ENCODE measurements around the gene PLD4. TPM values are rescaled to one million over a fixed set of nuclear protein-coding genes. Genes with fewer than 3 reads are reported as not detected.
A peak's percentile ranks its signal among the peaks of the same experiment; 100 is the strongest.

The PLD4 gene
- polyA plus RNA-seq (2012; ENCODE audit: low read depth, missing spikeins), result 22.8 TPM

GRCh38 chr14:104924421-104925213 lies at the start of gene PLD4:
Gene PLD4 (plus strand): TSS chr14:104924879. CDS start chr14:104927141, 2,262 bp downstream.
- DNase-seq (ENCODE audit: insufficient read length, low spot score) (no peak), FAIRE-seq (peak; percentile 96)
- TF ChIP-seq SPI1 (IDR thresholded peaks at IDR 0.05; ENCODE audit: low read depth, low read length), result peak; percentile 60
- no peak; the same call in 1 of the 2 replicates for TF ChIP-seq POLR2AphosphoS5 (IDR thresholded peaks at IDR 0.05; ENCODE audit: low read depth, low read length)
- no peak for TF ChIP-seq TAF1 (IDR thresholded peaks at IDR 0.05; ENCODE audit: low read depth, low read length)
- TF ChIP-seq PAX5 (IDR thresholded peaks at IDR 0.05; ENCODE audit: insufficient read depth, low read length, severe bottlenecking), result no peak
- TF ChIP-seq POLR2A (IDR thresholded peaks at IDR 0.05; ENCODE audit: low read depth, low read length), result peak; percentile 48; the same call in 1 of the 2 replicates

- TF ChIP-seq POLR2AphosphoS5 (IDR thresholded peaks at IDR 0.05; ENCODE audit: low read depth, low read length), result no peak
- no peak for FAIRE-seq
- no peak for DNase-seq (ENCODE audit: insufficient read length, low spot score)
These were observed 49.3 kb upstream of the PLD4 start for GRCh38 chr14:104875412-104875751.

GRCh38 chr14:104875811-104876210 lies 48.9 kb upstream of the PLD4 start:
- FAIRE-seq (no peak), DNase-seq (ENCODE audit: insufficient read length, low spot score) (no peak)
- TF ChIP-seq SPI1 (IDR thresholded peaks at IDR 0.05; ENCODE audit: low read depth, low read length) (no peak), TAF1 (IDR thresholded peaks at IDR 0.05; ENCODE audit: low read depth, low read length) (no peak), POU2F2 (IDR thresholded peaks at IDR 0.05; ENCODE audit: low read depth, low read length) (no peak), POLR2AphosphoS5 (IDR thresholded peaks at IDR 0.05; ENCODE audit: low read depth, low read length) (no peak), PAX5 (IDR thresholded peaks at IDR 0.05; ENCODE audit: insufficient read depth, low read length, severe bottlenecking) (no peak), POLR2A (IDR thresholded peaks at IDR 0.05; ENCODE audit: low read depth, low read length) (no peak)

GRCh38 chr14:104876251-104876699 lies 48.4 kb upstream of the PLD4 start:
- peak; percentile 70 for DNase-seq (ENCODE audit: insufficient read length, low spot score)
- TF ChIP-seq POLR2A (IDR thresholded peaks at IDR 0.05; ENCODE audit: low read depth, low read length) (no peak), POU2F2 (IDR thresholded peaks at IDR 0.05; ENCODE audit: low read depth, low read length) (no peak), POLR2AphosphoS5 (IDR thresholded peaks at IDR 0.05; ENCODE audit: low read depth, low read length) (no peak), TAF1 (IDR thresholded peaks at IDR 0.05; ENCODE audit: low read depth, low read length) (no peak), SPI1 (IDR thresholded peaks at IDR 0.05; ENCODE audit: low read depth, low read length) (no peak), PAX5 (IDR thresholded peaks at IDR 0.05; ENCODE audit: insufficient read depth, low read length, severe bottlenecking) (no peak)
- FAIRE-seq, result peak; percentile 66

GRCh38 chr14:104877066-104877805 lies 47.4 kb upstream of the PLD4 start:
- TF ChIP-seq POLR2A (IDR thresholded peaks at IDR 0.05; ENCODE audit: low read depth, low read length) (no peak), TAF1 (IDR thresholded peaks at IDR 0.05; ENCODE audit: low read depth, low read length) (no peak), POU2F2 (IDR thresholded peaks at IDR 0.05; ENCODE audit: low read depth, low read length) (no peak), PAX5 (IDR thresholded peaks at IDR 0.05; ENCODE audit: insufficient read depth, low read length, severe bottlenecking) (no peak), SPI1 (IDR thresholded peaks at IDR 0.05; ENCODE audit: low read depth, low read length) (no peak), POLR2AphosphoS5 (IDR thresholded peaks at IDR 0.05; ENCODE audit: low read depth, low read length) (no peak)
- FAIRE-seq, result no peak
- no peak for DNase-seq (ENCODE audit: insufficient read length, low spot score)

GRCh38 chr14:104877806-104878550 lies 46.7 kb upstream of the PLD4 start:
- DNase-seq (ENCODE audit: insufficient read length, low spot score) (no peak), FAIRE-seq (no peak)
- TF ChIP-seq SPI1 (IDR thresholded peaks at IDR 0.05; ENCODE audit: low read depth, low read length) (no peak), PAX5 (IDR thresholded peaks at IDR 0.05; ENCODE audit: insufficient read depth, low read length, severe bottlenecking) (no peak), POLR2A (IDR thresholded peaks at IDR 0.05; ENCODE audit: low read depth, low read length) (no peak), POLR2AphosphoS5 (IDR thresholded peaks at IDR 0.05; ENCODE audit: low read depth, low read length) (no peak), POU2F2 (IDR thresholded peaks at IDR 0.05; ENCODE audit: low read depth, low read length) (no peak), TAF1 (IDR thresholded peaks at IDR 0.05; ENCODE audit: low read depth, low read length) (no peak)

- no peak for TF ChIP-seq SPI1 (IDR thresholded peaks at IDR 0.05; ENCODE audit: low read depth, low read length)
- TF ChIP-seq POLR2A (IDR thresholded peaks at IDR 0.05; ENCODE audit: low read depth, low read length), result no peak
- TF ChIP-seq POU2F2 (IDR thresholded peaks at IDR 0.05; ENCODE audit: low read depth, low read length), result no peak
- no peak for TF ChIP-seq PAX5 (IDR thresholded peaks at IDR 0.05; ENCODE audit: insufficient read depth, low read length, severe bottlenecking)
- no peak for TF ChIP-seq POLR2AphosphoS5 (IDR thresholded peaks at IDR 0.05; ENCODE audit: low read depth, low read length)
- TF ChIP-seq TAF1 (IDR thresholded peaks at IDR 0.05; ENCODE audit: low read depth, low read length), result no peak
- no peak for FAIRE-seq
- DNase-seq (ENCODE audit: insufficient read length, low spot score), result no peak
These were observed 46.1 kb upstream of the PLD4 start for GRCh38 chr14:104878582-104878981.

GRCh38 chr14:104879201-104879982 lies 45.3 kb upstream of the PLD4 start:
- FAIRE-seq (no peak), DNase-seq (ENCODE audit: insufficient read length, low spot score) (no peak)
- TF ChIP-seq PAX5 (IDR thresholded peaks at IDR 0.05; ENCODE audit: insufficient read depth, low read length, severe bottlenecking), result no peak
- TF ChIP-seq POLR2A (IDR thresholded peaks at IDR 0.05; ENCODE audit: low read depth, low read length), result no peak
- no peak for TF ChIP-seq TAF1 (IDR thresholded peaks at IDR 0.05; ENCODE audit: low read depth, low read length)
- no peak for TF ChIP-seq POLR2AphosphoS5 (IDR thresholded peaks at IDR 0.05; ENCODE audit: low read depth, low read length)
- no peak for TF ChIP-seq POU2F2 (IDR thresholded peaks at IDR 0.05; ENCODE audit: low read depth, low read length)
- no peak for TF ChIP-seq SPI1 (IDR thresholded peaks at IDR 0.05; ENCODE audit: low read depth, low read length)

All from GM12891 (cell line).